Measurements from ENCODE around the gene RBBP7.
"Not testable (repeated sequence)": the region's sequence is repeated elsewhere in the genome, so short reads cannot be mapped to it uniquely, and the experiment has no call there.

Gene RBBP7

GRCh38 chrX:16862829-16863228, 7.3 kb downstream of the RBBP7 start:
- no peak for DNase-seq

- no peak for DNase-seq
These were observed 13.4 kb downstream of the RBBP7 start for GRCh38 chrX:16856744-16857143.

- not testable (repeated sequence) for DNase-seq
These were observed 14.1 kb downstream of the RBBP7 start for GRCh38 chrX:16856076-16856404.

- no peak for DNase-seq
These were observed 14.6 kb downstream of the RBBP7 start for GRCh38 chrX:16855363-16856075.

- no peak for DNase-seq
These were observed 16.6 kb downstream of the RBBP7 start for GRCh38 chrX:16853537-16853936.

- DNase-seq, result no peak
These were observed 17.5 kb downstream of the RBBP7 start for GRCh38 chrX:16852617-16853179.

GRCh38 chrX:16851827-16852226, 18.3 kb downstream of the RBBP7 start:
- no peak for DNase-seq

GRCh38 chrX:16851421-16851820, 18.7 kb downstream of the RBBP7 start:
- no peak for DNase-seq

- DNase-seq, result no peak
These were observed 21.6 kb downstream of the RBBP7 start for GRCh38 chrX:16848541-16848940.

GRCh38 chrX:16845686-16846085, 24.5 kb downstream of the RBBP7 start:
- no peak for DNase-seq

- no peak for DNase-seq
These were observed 26.8 kb downstream of the RBBP7 start for GRCh38 chrX:16843208-16843909.

GRCh38 chrX:16842684-16843083, 27.5 kb downstream of the RBBP7 start:
- DNase-seq, result no peak

GRCh38 chrX:16839852-16840460, 30.2 kb downstream of the RBBP7 start:
- DNase-seq, result no peak

GRCh38 chrX:16839219-16839851, 30.8 kb downstream of the RBBP7 start:
- DNase-seq, result no peak

GRCh38 chrX:16838202-16839066, 31.7 kb downstream of the RBBP7 start:
- no peak for DNase-seq

- no peak for DNase-seq
These were observed 33.8 kb downstream of the RBBP7 start for GRCh38 chrX:16836371-16836770.

- no peak for DNase-seq
These were observed 35.4 kb downstream of the RBBP7 start for GRCh38 chrX:16834806-16835205.

- no peak for DNase-seq
These were observed 37.9 kb downstream of the RBBP7 start for GRCh38 chrX:16832301-16832700.

GRCh38 chrX:16828124-16828908, 41.8 kb downstream of the RBBP7 start:
- DNase-seq, result no peak

- DNase-seq, result no peak
These were observed 42.9 kb downstream of the RBBP7 start for GRCh38 chrX:16827225-16827624.

- DNase-seq, result peak; percentile 21
These were observed 44.0 kb downstream of the RBBP7 start for GRCh38 chrX:16826207-16826606.

Measured in NCI-H69 (cell line).